Measurements from ENCODE around the gene FAAP20. TPM values are rescaled to one million over a fixed set of nuclear protein-coding genes. Genes with fewer than 3 reads are reported as not detected.
A peak's percentile ranks its signal among the peaks of the same experiment; 100 is the strongest.

Gene FAAP20
- total RNA-seq, 4 donors from 2014 or later = 29.8 to 48.0 (median 45.6) TPM

DNA sequence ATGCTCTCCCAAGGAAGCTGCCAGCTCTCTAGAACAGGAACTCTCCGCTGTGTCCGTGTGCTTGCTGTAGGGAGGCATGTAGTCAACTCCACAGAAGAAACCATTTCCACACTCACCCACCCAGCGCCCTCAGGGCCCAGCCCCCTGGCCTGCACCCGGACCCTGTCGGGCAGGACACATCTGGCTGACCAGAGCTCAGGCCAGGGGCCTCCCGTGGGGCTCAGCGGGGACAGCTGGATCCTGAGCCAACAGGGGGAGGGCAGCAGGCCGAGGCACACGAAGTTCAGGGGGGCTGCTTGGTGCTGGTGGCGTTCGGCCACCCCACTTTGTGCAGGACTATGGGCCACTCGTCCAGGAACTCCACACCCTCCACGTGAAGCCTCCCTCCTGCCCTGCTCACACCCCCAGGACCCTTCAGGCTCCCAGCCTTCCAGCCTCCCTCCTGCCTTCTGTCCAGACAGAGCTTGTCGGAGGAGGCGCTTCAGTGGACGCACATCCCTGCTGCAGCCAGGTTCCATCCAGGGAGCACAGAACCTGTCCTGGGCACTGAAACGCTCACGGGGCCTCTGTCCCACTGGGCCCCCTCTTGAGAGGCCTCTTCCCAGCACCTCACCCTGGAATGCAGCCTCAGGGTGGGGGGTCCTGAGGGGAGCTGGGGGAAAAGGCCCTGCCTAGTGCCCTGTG, 15.0 kb upstream of the FAAP20 start:
- WGBS, 2 donors = 52 to 55% methylated on average over 12 to 16 of the region's 18 CpGs
- TF ChIP-seq, protein P1, sequence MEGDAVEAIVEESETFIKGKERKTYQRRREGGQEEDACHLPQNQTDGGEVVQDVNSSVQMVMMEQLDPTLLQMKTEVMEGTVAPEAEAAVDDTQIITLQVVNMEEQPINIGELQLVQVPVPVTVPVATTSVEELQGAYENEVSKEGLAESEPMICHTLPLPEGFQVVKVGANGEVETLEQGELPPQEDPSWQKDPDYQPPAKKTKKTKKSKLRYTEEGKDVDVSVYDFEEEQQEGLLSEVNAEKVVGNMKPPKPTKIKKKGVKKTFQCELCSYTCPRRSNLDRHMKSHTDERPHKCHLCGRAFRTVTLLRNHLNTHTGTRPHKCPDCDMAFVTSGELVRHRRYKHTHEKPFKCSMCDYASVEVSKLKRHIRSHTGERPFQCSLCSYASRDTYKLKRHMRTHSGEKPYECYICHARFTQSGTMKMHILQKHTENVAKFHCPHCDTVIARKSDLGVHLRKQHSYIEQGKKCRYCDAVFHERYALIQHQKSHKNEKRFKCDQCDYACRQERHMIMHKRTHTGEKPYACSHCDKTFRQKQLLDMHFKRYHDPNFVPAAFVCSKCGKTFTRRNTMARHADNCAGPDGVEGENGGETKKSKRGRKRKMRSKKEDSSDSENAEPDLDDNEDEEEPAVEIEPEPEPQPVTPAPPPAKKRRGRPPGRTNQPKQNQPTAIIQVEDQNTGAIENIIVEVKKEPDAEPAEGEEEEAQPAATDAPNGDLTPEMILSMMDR (IDR thresholded peaks at IDR 0.05) = no peak
- no peak for TF ChIP-seq POLR2A (IDR thresholded peaks at IDR 0.05)
- no peak overlapping the region for H3K4me3 ChIP-seq (ENCODE audit: low read depth, poor library complexity, severe bottlenecking)
- intact Hi-C loops (cut with DNase I; ENCODE audit: low total_unique reads) = no loop called here
- no peak for DNase-seq (ENCODE audit: low spot score in 2 of 2)

DNA sequence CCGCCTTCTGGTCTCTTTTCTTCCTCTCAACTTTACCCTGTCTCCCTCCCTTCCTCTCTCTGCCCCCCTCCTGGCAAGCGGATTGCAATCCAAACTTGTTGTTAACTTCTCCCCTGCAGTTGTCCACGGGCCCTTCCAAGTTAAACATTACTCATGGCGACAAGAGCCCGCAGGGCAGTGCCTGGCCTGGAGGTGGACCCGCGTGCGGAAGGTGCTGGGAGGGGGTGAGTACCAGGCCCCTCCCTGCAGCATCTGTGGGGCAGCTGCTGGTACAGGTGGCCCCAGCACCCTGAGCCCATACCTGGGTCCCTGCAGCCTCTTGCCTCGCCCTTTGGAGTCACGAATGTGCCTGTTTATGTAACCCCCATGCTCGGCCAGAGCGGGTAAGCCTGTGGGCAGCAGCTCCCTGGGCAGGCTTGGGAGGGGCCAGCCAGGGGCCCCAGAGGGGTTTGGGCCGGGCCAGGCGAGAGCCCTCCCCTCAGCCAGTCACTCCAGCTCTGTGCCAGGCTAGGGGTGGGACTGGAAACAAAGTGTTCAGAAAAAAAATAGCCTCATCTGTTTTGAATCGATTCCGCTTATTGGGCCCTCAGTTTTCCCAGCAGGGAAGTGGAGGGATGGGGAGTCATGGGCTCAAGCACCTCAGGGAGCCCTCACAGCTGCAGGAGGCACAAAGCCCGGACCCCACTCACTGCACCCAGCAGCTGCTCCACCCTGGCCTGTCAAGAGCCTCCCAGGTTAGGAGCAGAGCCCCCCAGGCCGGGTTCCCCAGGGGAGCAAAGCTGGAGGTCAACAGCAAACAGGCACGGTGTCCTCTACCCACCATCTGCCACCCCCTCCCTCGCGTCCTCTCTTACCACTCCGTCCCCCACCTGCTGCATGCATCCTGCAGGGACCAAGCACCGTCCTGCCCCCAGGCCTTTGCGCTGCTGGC, 14.0 kb upstream of the FAAP20 start:
- 33 to 36% methylated on average over 22 to 23 of the region's 24 CpGs for WGBS, 2 donors
- no peak overlapping the region for H3K4me3 ChIP-seq (ENCODE audit: low read depth, poor library complexity, severe bottlenecking)

DNA sequence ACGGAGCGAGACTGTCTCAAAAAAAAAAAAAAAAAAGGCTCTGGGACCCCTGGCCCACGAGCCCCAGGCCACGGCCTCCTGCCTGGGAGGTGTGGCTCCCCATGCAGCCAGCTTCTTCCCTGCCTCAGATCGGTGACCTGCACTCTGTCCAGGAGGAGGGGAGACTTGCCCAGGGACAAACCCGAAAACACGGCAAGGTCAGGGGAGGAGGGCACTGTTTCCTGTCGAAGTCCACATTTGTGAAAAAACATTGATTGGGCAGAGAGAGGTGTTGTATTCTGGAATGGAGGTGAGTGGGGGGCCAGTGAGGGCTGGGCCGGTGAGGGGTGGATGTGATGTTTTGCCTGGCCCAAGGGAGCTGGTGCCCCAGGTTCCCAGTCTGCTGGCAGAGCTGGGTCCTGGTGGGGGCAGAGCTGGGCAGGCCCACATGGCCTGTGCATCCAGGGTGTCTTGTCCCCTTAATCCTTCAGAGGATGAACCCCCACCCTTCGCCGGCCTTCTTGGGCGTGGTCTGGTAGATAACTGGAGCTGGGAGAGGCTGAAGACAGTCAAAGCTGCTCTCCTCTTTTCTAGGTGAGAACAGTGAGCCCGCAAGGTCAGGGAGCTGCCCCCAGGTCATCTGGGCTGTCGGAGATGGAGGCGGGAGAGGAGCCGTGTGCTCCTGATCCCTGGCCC, 12.4 kb upstream of the FAAP20 start:
- WGBS, 2 donors = 57 to 61% methylated on average over 14 to 16 of the region's 16 CpGs
- no peak overlapping the region for H3K4me3 ChIP-seq (ENCODE audit: low read depth, poor library complexity, severe bottlenecking)

More for the DNA sequence above, 14.0 kb upstream of the FAAP20 start:
- intact Hi-C loops (cut with DNase I; ENCODE audit: low total_unique reads) = no loop called here
- TF ChIP-seq POLR2A (IDR thresholded peaks at IDR 0.05) = no peak
- TF ChIP-seq, protein P1 (IDR thresholded peaks at IDR 0.05) = no peak
- no peak for DNase-seq (ENCODE audit: low spot score in 2 of 2)

DNA sequence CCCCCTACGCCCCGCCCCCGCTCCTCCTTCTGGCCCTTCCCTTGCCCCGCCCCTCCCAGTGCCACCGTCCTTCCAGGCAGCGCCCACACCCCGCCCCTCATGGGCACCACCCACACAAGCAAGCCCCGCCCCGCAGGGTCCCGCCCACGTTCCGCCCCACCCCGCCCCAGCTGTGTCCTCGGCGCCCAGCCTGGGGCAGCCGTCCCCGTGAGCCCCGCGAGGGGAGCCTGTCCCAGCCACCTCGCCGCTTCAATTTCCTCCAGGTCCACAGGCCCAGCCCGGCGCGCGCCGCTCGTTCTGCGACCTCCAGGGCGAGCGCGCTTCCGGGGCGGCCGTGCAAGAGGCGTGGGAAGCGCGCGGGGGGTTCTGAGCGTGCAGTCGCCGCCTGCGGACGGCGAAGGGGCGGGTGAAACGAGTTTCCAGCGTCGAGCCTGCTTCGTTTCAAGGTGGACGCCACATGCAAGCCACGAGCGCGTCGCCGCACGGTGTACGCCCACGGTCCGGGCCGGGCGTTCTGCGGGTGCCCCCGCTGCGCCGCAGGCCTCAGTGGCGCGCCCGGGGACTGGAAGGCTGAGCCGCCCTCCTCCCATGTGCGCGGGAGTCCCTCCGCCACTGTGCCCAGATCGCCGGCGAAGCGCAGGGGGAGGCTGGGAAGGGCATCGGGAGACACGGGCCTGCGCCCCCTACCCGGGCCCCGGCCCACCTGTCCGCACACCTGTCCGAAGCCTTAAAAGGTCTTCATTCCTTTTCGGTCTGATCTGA, 10.8 kb upstream of the FAAP20 start:
- WGBS, 2 donors = 18 to 53% methylated on average over 3 to 26 of the region's 84 CpGs
- H3K4me3 ChIP-seq (ENCODE audit: low read depth, poor library complexity, severe bottlenecking) = peak overlapping the region; percentile 27
- DNase-seq (ENCODE audit: low spot score in 2 of 2) = peak; percentile 94 to 99
- intact Hi-C loops (cut with DNase I; ENCODE audit: low total_unique reads) = no loop called here
- TF ChIP-seq POLR2A (IDR thresholded peaks at IDR 0.05) = no peak
- TF ChIP-seq, protein P1 (IDR thresholded peaks at IDR 0.05) = no peak

More for the DNA sequence above, 12.4 kb upstream of the FAAP20 start:
- no peak for DNase-seq (ENCODE audit: low spot score in 2 of 2)
- TF ChIP-seq, protein P1 (IDR thresholded peaks at IDR 0.05) = no peak
- no peak for TF ChIP-seq POLR2A (IDR thresholded peaks at IDR 0.05)
- intact Hi-C loops (cut with DNase I; ENCODE audit: low total_unique reads) = no loop called here

All from lower leg skin (tissue), 4 donors.